Neural cell (in vitro differentiated cells): ENCODE results near the gene WDR81. TPM values are rescaled to one million over a fixed set of nuclear protein-coding genes. Genes with fewer than 3 reads are reported as not detected.

ENCODE experiments used
- H2AFZ ChIP-seq: fragments of 200-600, 300-800 bp; sonication (generic), shearing (Covaris generic); 2 replicates; pipeline ENCODE4 v1.6.0; 2014; ENCODE audit warnings: low read depth, mild to moderate bottlenecking, antibody characterized with exemption, low read length, moderate library complexity
- H3F3A ChIP-seq: fragments of 200-600 bp; shearing (Covaris generic); 2 replicates; pipeline ENCODE4 v1.6.1; 2016; ENCODE audit warnings: mild to moderate bottlenecking, moderate library complexity, mixed read lengths, antibody characterized with exemption, low read length; ENCODE audit not compliant: insufficient read depth, poor library complexity, severe bottlenecking
- H3K27ac ChIP-seq: fragments of 200-600, 300-800 bp; sonication (generic), shearing (Covaris generic); 2 replicates; pipeline ENCODE4 v1.5.1; 2014; ENCODE audit warnings: mild to moderate bottlenecking, low read length, moderate library complexity
- H3K27me3 ChIP-seq: fragments of 300-800, 200-600 bp; sonication (generic), shearing (Covaris generic); 2 replicates; pipeline ENCODE4 v1.6.0; 2014; ENCODE audit warnings: mild to moderate bottlenecking, low read depth, low read length, moderate library complexity; ENCODE audit not compliant: insufficient read depth
- H3K36me3 ChIP-seq: fragments of 300-800, 200-600 bp; sonication (generic), shearing (Covaris generic); 2 replicates; pipeline ENCODE4 v1.5.1; 2014; ENCODE audit warnings: mild to moderate bottlenecking, antibody characterized with exemption, low read length, moderate library complexity; ENCODE audit not compliant: insufficient read depth
- H3K4me2 ChIP-seq: fragments of 300-800, 200-600 bp; sonication (generic), shearing (Covaris generic); 2 replicates; pipeline ENCODE4 v1.6.0; 2014; ENCODE audit warnings: mild to moderate bottlenecking, low read length
- H3K4me3 ChIP-seq: fragments of 300-800, 200-600 bp; sonication (generic), shearing (Covaris generic); 2 replicates; pipeline ENCODE4 v1.5.1; 2014; ENCODE audit warnings: mild to moderate bottlenecking, low read length, moderate library complexity
- H3K79me2 ChIP-seq: fragments of 200-600 bp; shearing (Covaris generic); replicated peaks from 2 replicates; pipeline ENCODE4 v1.6.0; 2014; ENCODE audit warnings: mild to moderate bottlenecking, low read length, moderate library complexity; ENCODE audit not compliant: insufficient read depth
- H3K9ac ChIP-seq: fragments of 300-800, 200-600 bp; sonication (generic), shearing (Covaris generic); 2 replicates; pipeline ENCODE4 v1.6.1; 2016; ENCODE audit warnings: mild to moderate bottlenecking, low read length, mixed read lengths
- H3K9me2 ChIP-seq: fragments of 200-600 bp; shearing (Covaris generic); 2 replicates; pipeline ENCODE4 v1.6.1; 2016; ENCODE audit warnings: mild to moderate bottlenecking, low read length, mixed read lengths; ENCODE audit not compliant: insufficient read depth
- H3K9me3 ChIP-seq: fragments of 200-600, 300-800 bp; sonication (generic), shearing (Covaris generic); 2 replicates; pipeline ENCODE4 v1.6.1; 2016; ENCODE audit warnings: mild to moderate bottlenecking, mixed run types, low read length, moderate library complexity, mixed read lengths
- H4K20me1 ChIP-seq: fragments of 200-600 bp; shearing (Covaris generic); 2 replicates; pipeline ENCODE4 v1.6.1; 2016; ENCODE audit warnings: mild to moderate bottlenecking, mixed run types; ENCODE audit not compliant: insufficient read depth
- EP300 ChIP-seq: fragments of 450-650 bp; conservative IDR thresholded peaks from 2 replicates; pipeline ENCODE4 v1.6.1; 2014; ENCODE audit warnings: antibody characterized with exemption, mild to moderate bottlenecking, moderate library complexity; ENCODE audit not compliant: poor library complexity, severe bottlenecking
- EZH2 ChIP-seq: fragments of 200-600, 300-800 bp; shearing (Covaris generic), sonication (generic); IDR thresholded peaks from 2 replicates; pipeline ENCODE4 v1.6.1; 2014; ENCODE audit warnings: antibody characterized with exemption, low read length, borderline replicate concordance, mild to moderate bottlenecking; ENCODE audit not compliant: insufficient read depth, poor library complexity, severe bottlenecking
- MXI1 ChIP-seq: fragments of 450-650 bp; conservative IDR thresholded peaks from 2 replicates; pipeline ENCODE4 v1.6.1; 2014; ENCODE audit warnings: antibody characterized with exemption, mild to moderate bottlenecking; ENCODE audit not compliant: poor library complexity, severe bottlenecking
- POLR2AphosphoS5 ChIP-seq: IDR thresholded peaks from 2 replicates; pipeline ENCODE4 v1.6.1; 2012
- RAD21 ChIP-seq: fragments of 450-650 bp; conservative IDR thresholded peaks from 2 replicates; pipeline ENCODE4 v1.6.1; 2014; ENCODE audit warnings: antibody characterized with exemption, mild to moderate bottlenecking, moderate library complexity
- SMC3 ChIP-seq: fragments of 450-650 bp; conservative IDR thresholded peaks from 2 replicates; pipeline ENCODE4 v1.6.1; 2014; ENCODE audit warnings: antibody characterized with exemption, mild to moderate bottlenecking, moderate library complexity; ENCODE audit not compliant: poor library complexity
- TAF1 ChIP-seq: IDR thresholded peaks from 2 replicates; pipeline ENCODE4 v1.6.1; 2012; ENCODE audit warnings: low read depth
- polyA plus RNA-seq: library from polyadenylated mRNA; depleted of rRNA; stranded (reverse); fragments of >200 nt; gene quantifications from 2 replicates; pipeline ENCODE4 v1.2.3, GENCODE V29; 2014
- TF ChIP-seq, protein P1 (sequence below): IDR thresholded peaks from 2 replicates; pipeline ENCODE4 v1.6.1; 2012; ENCODE audit warnings: borderline replicate concordance
- TF ChIP-seq, protein P2 (sequence below): fragments of 450-650 bp; IDR thresholded peaks from 2 replicates; pipeline ENCODE4 v1.5.1; 2014; ENCODE audit warnings: antibody characterized with exemption, mild to moderate bottlenecking, moderate library complexity; ENCODE audit not compliant: poor library complexity, severe bottlenecking

The WDR81 gene
- polyA plus RNA-seq, 1 donor from 2014 or later: 5.4 TPM

- H3K27me3 ChIP-seq: no peaks in the 10 kb centered on the region
- no peaks in the 10 kb centered on the region for H3K36me3 ChIP-seq
- no peak overlapping the region for H3K27ac ChIP-seq
- no peaks in the 10 kb centered on the region for H3K9me3 ChIP-seq
- H3F3A ChIP-seq: no peaks in the 10 kb centered on the region
- H3K4me3 ChIP-seq: no peak overlapping the region
- no peaks in the 10 kb centered on the region for H3K79me2 ChIP-seq
- no peaks in the 10 kb centered on the region for H4K20me1 ChIP-seq
- H3K9me2 ChIP-seq: no peaks in the 10 kb centered on the region
- no peak overlapping the region for H2AFZ ChIP-seq
- H3K4me2 ChIP-seq: no peak overlapping the region
- no peak overlapping the region for H3K9ac ChIP-seq
- TF ChIP-seq, protein P1, sequence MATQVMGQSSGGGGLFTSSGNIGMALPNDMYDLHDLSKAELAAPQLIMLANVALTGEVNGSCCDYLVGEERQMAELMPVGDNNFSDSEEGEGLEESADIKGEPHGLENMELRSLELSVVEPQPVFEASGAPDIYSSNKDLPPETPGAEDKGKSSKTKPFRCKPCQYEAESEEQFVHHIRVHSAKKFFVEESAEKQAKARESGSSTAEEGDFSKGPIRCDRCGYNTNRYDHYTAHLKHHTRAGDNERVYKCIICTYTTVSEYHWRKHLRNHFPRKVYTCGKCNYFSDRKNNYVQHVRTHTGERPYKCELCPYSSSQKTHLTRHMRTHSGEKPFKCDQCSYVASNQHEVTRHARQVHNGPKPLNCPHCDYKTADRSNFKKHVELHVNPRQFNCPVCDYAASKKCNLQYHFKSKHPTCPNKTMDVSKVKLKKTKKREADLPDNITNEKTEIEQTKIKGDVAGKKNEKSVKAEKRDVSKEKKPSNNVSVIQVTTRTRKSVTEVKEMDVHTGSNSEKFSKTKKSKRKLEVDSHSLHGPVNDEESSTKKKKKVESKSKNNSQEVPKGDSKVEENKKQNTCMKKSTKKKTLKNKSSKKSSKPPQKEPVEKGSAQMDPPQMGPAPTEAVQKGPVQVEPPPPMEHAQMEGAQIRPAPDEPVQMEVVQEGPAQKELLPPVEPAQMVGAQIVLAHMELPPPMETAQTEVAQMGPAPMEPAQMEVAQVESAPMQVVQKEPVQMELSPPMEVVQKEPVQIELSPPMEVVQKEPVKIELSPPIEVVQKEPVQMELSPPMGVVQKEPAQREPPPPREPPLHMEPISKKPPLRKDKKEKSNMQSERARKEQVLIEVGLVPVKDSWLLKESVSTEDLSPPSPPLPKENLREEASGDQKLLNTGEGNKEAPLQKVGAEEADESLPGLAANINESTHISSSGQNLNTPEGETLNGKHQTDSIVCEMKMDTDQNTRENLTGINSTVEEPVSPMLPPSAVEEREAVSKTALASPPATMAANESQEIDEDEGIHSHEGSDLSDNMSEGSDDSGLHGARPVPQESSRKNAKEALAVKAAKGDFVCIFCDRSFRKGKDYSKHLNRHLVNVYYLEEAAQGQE: no peak
- no peak for TF ChIP-seq TAF1
- no peak for TF ChIP-seq RAD21
- no peak for TF ChIP-seq EZH2
- TF ChIP-seq, protein P2, sequence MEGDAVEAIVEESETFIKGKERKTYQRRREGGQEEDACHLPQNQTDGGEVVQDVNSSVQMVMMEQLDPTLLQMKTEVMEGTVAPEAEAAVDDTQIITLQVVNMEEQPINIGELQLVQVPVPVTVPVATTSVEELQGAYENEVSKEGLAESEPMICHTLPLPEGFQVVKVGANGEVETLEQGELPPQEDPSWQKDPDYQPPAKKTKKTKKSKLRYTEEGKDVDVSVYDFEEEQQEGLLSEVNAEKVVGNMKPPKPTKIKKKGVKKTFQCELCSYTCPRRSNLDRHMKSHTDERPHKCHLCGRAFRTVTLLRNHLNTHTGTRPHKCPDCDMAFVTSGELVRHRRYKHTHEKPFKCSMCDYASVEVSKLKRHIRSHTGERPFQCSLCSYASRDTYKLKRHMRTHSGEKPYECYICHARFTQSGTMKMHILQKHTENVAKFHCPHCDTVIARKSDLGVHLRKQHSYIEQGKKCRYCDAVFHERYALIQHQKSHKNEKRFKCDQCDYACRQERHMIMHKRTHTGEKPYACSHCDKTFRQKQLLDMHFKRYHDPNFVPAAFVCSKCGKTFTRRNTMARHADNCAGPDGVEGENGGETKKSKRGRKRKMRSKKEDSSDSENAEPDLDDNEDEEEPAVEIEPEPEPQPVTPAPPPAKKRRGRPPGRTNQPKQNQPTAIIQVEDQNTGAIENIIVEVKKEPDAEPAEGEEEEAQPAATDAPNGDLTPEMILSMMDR: no peak
- TF ChIP-seq SMC3: no peak
- no peak for TF ChIP-seq MXI1
- no peak for TF ChIP-seq POLR2AphosphoS5
- TF ChIP-seq EP300: no peak
These were observed 57.7 kb downstream of the WDR81 start for GRCh38 chr17:1782171-1782567.

- Histone ChIP-seq H3K4me2 (no peak overlapping the region), H4K20me1 (no peaks in the 10 kb centered on the region), H3K27ac (no peak overlapping the region), H2AFZ (no peak overlapping the region), H3F3A (no peaks in the 10 kb centered on the region), H3K9me2 (no peaks in the 10 kb centered on the region), H3K9me3 (no peaks in the 10 kb centered on the region), H3K9ac (no peak overlapping the region), H3K4me3 (no peak overlapping the region), H3K36me3 (no peaks in the 10 kb centered on the region), H3K27me3 (no peaks in the 10 kb centered on the region), H3K79me2 (no peaks in the 10 kb centered on the region)
- no peak for TF ChIP-seq TAF1
- TF ChIP-seq EP300: no peak
- TF ChIP-seq MXI1: no peak
- TF ChIP-seq SMC3: no peak
- TF ChIP-seq RAD21: no peak
These were observed 58.8 kb downstream of the WDR81 start for GRCh38 chr17:1783271-1783670.
